ENCODE measurements around the gene RBM38.

The RBM38 gene

GRCh38 chr20:57399587-57400155 is 8.5 kb downstream of the RBM38 start:
- in situ Hi-C loops (cut with HindIII; ENCODE audit: low pct_ligation_motif_present, low pct_unique_long_range_greater_than_20kb, low sequenced_read_pairs), result no loop called here
- no peak for DNase-seq

- no peak for DNase-seq
- in situ Hi-C loops (cut with HindIII; ENCODE audit: low pct_ligation_motif_present, low pct_unique_long_range_greater_than_20kb, low sequenced_read_pairs), result no loop called here
Observed at GRCh38 chr20:57400231-57400701, 9.1 kb downstream of the RBM38 start.

GRCh38 chr20:57400821-57401564 is 9.8 kb downstream of the RBM38 start:
- DNase-seq, result no peak
- in situ Hi-C loops (cut with HindIII; ENCODE audit: low pct_ligation_motif_present, low pct_unique_long_range_greater_than_20kb, low sequenced_read_pairs), result no loop called here

- in situ Hi-C loops (cut with HindIII; ENCODE audit: low pct_ligation_motif_present, low pct_unique_long_range_greater_than_20kb, low sequenced_read_pairs), result no loop called here
- no peak for DNase-seq
Observed at GRCh38 chr20:57401565-57401918, 10.3 kb downstream of the RBM38 start.

GRCh38 chr20:57402206-57403125 is 11.3 kb downstream of the RBM38 start:
- DNase-seq, result no peak
- in situ Hi-C loops (cut with HindIII; ENCODE audit: low pct_ligation_motif_present, low pct_unique_long_range_greater_than_20kb, low sequenced_read_pairs), result no loop called here

GRCh38 chr20:57403216-57403615 is 12.0 kb downstream of the RBM38 start:
- no peak for DNase-seq
- in situ Hi-C loops (cut with HindIII; ENCODE audit: low pct_ligation_motif_present, low pct_unique_long_range_greater_than_20kb, low sequenced_read_pairs), result no loop called here

- no peak for DNase-seq
- in situ Hi-C loops (cut with HindIII; ENCODE audit: low pct_ligation_motif_present, low pct_unique_long_range_greater_than_20kb, low sequenced_read_pairs), result no loop called here
Observed at GRCh38 chr20:57404006-57404405, 12.8 kb downstream of the RBM38 start.

- in situ Hi-C loops (cut with HindIII; ENCODE audit: low pct_ligation_motif_present, low pct_unique_long_range_greater_than_20kb, low sequenced_read_pairs), result no loop called here
- no peak for DNase-seq
Observed at GRCh38 chr20:57404419-57405072, 13.3 kb downstream of the RBM38 start.

- no peak for DNase-seq
- in situ Hi-C loops (cut with HindIII; ENCODE audit: low pct_ligation_motif_present, low pct_unique_long_range_greater_than_20kb, low sequenced_read_pairs), result no loop called here
Observed at GRCh38 chr20:57405236-57406016, 14.2 kb downstream of the RBM38 start.

GRCh38 chr20:57407541-57407956 is 16.4 kb downstream of the RBM38 start:
- no peak for DNase-seq
- in situ Hi-C loops (cut with HindIII; ENCODE audit: low pct_ligation_motif_present, low pct_unique_long_range_greater_than_20kb, low sequenced_read_pairs), result no loop called here

- in situ Hi-C loops (cut with HindIII; ENCODE audit: low pct_ligation_motif_present, low pct_unique_long_range_greater_than_20kb, low sequenced_read_pairs), result no loop called here
Observed at GRCh38 chr20:57408131-57408530, 16.9 kb downstream of the RBM38 start.

GRCh38 chr20:57408536-57409233 is 17.5 kb downstream of the RBM38 start:
- DNase-seq, result no peak
- in situ Hi-C loops (cut with HindIII; ENCODE audit: low pct_ligation_motif_present, low pct_unique_long_range_greater_than_20kb, low sequenced_read_pairs), result no loop called here

More at GRCh38 chr20:57408131-57408530, 16.9 kb downstream of the RBM38 start:
- DNase-seq, result no peak

GRCh38 chr20:57409316-57409671 is 18.1 kb downstream of the RBM38 start:
- DNase-seq, result no peak
- in situ Hi-C loops (cut with HindIII; ENCODE audit: low pct_ligation_motif_present, low pct_unique_long_range_greater_than_20kb, low sequenced_read_pairs), result no loop called here

GRCh38 chr20:57409672-57410397 is 18.6 kb downstream of the RBM38 start:
- in situ Hi-C loops (cut with HindIII; ENCODE audit: low pct_ligation_motif_present, low pct_unique_long_range_greater_than_20kb, low sequenced_read_pairs), result no loop called here

GRCh38 chr20:57410398-57410920 is 19.3 kb downstream of the RBM38 start:
- in situ Hi-C loops (cut with HindIII; ENCODE audit: low pct_ligation_motif_present, low pct_unique_long_range_greater_than_20kb, low sequenced_read_pairs), result no loop called here

More at GRCh38 chr20:57409672-57410397, 18.6 kb downstream of the RBM38 start:
- no peak for DNase-seq

GRCh38 chr20:57410924-57411323 is 19.7 kb downstream of the RBM38 start:
- in situ Hi-C loops (cut with HindIII; ENCODE audit: low pct_ligation_motif_present, low pct_unique_long_range_greater_than_20kb, low sequenced_read_pairs), result no loop called here
- no peak for DNase-seq

More at GRCh38 chr20:57410398-57410920, 19.3 kb downstream of the RBM38 start:
- DNase-seq, result no peak
